ENCODE measurements around the gene COLEC12. TPM values are rescaled to one million over a fixed set of nuclear protein-coding genes. Genes with fewer than 3 reads are reported as not detected.

COLEC12 gene
- total RNA-seq, 1 experiment from 2014 or later = 0.03 TPM

DNA sequence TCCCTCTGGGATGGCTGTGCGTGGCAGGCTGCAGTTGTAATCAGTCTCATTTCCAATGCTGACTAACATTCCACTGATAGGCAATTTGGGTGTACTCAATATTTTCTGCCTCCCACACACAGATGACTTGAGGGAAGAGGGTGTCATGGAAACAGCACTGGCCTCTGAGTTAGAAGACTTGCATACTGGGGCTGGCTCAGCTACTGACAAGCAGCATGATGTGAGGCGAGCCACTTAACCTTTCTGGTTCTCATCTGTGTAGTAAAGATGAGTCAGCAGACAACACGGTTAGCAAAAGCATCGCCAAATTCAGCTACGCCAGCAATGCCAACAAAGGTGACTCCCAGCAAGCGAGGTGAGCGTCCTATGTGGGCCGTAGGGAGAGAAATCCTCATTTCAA lies 73.5 kb downstream of the COLEC12 start:
- Histone ChIP-seq H3K27me3 (ENCODE audit: control insufficient read depth, insufficient read depth, low read length) (no peaks in the 10 kb centered on the region), H3K9me3 (ENCODE audit: control insufficient read depth, insufficient read depth, low read depth, low read length) (no peaks in the 10 kb centered on the region), H3K4me3 (ENCODE audit: low read depth in 2 of 2, low read length in 2 of 2) (no peak overlapping the region), H3K27ac (ENCODE audit: low read length) (no peak overlapping the region), H3K4me1 (ENCODE audit: control insufficient read depth, insufficient read depth, low read length) (no peaks in the 10 kb centered on the region), H3K36me3 (ENCODE audit: control insufficient read depth, insufficient read depth, low read length) (no peaks in the 10 kb centered on the region)
- ChIA-PET POLR2A (no interaction called here), CTCF (no interaction called here)
- no TSS peak for BruUV-seq (replicated peaks)
- no peak for TF ChIP-seq TCF7L2 (IDR thresholded peaks at IDR 0.05; ENCODE audit: low read depth, low read length)
- TF ChIP-seq, protein P1, sequence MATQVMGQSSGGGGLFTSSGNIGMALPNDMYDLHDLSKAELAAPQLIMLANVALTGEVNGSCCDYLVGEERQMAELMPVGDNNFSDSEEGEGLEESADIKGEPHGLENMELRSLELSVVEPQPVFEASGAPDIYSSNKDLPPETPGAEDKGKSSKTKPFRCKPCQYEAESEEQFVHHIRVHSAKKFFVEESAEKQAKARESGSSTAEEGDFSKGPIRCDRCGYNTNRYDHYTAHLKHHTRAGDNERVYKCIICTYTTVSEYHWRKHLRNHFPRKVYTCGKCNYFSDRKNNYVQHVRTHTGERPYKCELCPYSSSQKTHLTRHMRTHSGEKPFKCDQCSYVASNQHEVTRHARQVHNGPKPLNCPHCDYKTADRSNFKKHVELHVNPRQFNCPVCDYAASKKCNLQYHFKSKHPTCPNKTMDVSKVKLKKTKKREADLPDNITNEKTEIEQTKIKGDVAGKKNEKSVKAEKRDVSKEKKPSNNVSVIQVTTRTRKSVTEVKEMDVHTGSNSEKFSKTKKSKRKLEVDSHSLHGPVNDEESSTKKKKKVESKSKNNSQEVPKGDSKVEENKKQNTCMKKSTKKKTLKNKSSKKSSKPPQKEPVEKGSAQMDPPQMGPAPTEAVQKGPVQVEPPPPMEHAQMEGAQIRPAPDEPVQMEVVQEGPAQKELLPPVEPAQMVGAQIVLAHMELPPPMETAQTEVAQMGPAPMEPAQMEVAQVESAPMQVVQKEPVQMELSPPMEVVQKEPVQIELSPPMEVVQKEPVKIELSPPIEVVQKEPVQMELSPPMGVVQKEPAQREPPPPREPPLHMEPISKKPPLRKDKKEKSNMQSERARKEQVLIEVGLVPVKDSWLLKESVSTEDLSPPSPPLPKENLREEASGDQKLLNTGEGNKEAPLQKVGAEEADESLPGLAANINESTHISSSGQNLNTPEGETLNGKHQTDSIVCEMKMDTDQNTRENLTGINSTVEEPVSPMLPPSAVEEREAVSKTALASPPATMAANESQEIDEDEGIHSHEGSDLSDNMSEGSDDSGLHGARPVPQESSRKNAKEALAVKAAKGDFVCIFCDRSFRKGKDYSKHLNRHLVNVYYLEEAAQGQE (IDR thresholded peaks at IDR 0.05; ENCODE audit: insufficient read depth in 1 of 2, low read depth in 2 of 2, low read length in 1 of 2) = no peak
- no peak for TF ChIP-seq SIN3A (IDR thresholded peaks at IDR 0.05; ENCODE audit: borderline replicate concordance, insufficient read depth, low read depth, low read length)
- TF ChIP-seq, protein P2, sequence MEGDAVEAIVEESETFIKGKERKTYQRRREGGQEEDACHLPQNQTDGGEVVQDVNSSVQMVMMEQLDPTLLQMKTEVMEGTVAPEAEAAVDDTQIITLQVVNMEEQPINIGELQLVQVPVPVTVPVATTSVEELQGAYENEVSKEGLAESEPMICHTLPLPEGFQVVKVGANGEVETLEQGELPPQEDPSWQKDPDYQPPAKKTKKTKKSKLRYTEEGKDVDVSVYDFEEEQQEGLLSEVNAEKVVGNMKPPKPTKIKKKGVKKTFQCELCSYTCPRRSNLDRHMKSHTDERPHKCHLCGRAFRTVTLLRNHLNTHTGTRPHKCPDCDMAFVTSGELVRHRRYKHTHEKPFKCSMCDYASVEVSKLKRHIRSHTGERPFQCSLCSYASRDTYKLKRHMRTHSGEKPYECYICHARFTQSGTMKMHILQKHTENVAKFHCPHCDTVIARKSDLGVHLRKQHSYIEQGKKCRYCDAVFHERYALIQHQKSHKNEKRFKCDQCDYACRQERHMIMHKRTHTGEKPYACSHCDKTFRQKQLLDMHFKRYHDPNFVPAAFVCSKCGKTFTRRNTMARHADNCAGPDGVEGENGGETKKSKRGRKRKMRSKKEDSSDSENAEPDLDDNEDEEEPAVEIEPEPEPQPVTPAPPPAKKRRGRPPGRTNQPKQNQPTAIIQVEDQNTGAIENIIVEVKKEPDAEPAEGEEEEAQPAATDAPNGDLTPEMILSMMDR (IDR thresholded peaks at IDR 0.05) = no peak
- TF ChIP-seq POLR2AphosphoS5 (IDR thresholded peaks at IDR 0.05; ENCODE audit: low read depth, low read length) = no peak
- no peak for DNase-seq (ENCODE audit: low read depth, low spot score)
- in situ Hi-C loops (cut with HindIII; ENCODE audit: low pct_unique_long_range_greater_than_20kb, low sequenced_read_pairs) = no loop called here
- intact Hi-C loops (cut with micrococcal nuclease; ENCODE audit: unreplicated experiment) = no loop called here
- no peak for ATAC-seq

DNA sequence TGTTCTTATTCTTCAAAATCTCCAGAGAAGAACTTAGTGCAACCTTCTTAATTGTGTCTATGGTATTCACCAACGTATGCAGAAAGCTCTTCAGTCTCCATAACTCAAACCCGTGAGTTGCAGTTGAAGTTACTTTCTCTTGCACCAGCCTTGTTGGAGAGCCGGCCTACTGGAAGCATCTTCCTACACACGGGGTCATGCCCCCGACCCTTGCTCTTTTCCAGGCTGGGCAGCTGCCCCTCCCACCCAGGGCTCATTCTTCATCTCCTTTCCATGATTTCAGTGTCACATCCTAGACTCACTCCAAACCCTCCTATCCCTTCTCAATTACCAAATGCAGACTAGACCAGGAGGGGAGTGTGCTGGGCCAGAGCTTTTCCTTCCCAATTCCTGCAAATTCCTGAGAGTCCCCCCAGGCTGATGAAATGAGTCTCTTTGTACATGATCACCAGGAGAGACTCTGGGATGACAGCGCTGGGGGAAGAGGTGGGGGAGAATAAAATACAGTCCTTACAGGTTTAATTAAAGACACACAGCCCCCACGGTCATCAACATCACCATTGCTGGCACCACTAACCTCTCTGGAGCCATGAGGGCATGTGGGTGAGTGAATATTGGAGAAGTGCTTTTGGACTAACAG lies 75.3 kb downstream of the COLEC12 start:
- in situ Hi-C loops (cut with HindIII; ENCODE audit: low pct_unique_long_range_greater_than_20kb, low sequenced_read_pairs) (no loop called here), intact Hi-C loops (cut with micrococcal nuclease; ENCODE audit: unreplicated experiment) (no loop called here)
- ChIA-PET POLR2A (no interaction called here), CTCF (no interaction called here)
- ATAC-seq (no peak), DNase-seq (ENCODE audit: low read depth, low spot score) (no peak)
- no TSS peak for BruUV-seq (replicated peaks)
- no peaks in the 10 kb centered on the region for H3K4me1 ChIP-seq (ENCODE audit: control insufficient read depth, insufficient read depth, low read length)
- H3K36me3 ChIP-seq (ENCODE audit: control insufficient read depth, insufficient read depth, low read length) = no peaks in the 10 kb centered on the region
- H3K4me3 ChIP-seq (ENCODE audit: low read depth in 2 of 2, low read length in 2 of 2) = no peak overlapping the region
- H3K27me3 ChIP-seq (ENCODE audit: control insufficient read depth, insufficient read depth, low read length) = no peaks in the 10 kb centered on the region
- H3K9me3 ChIP-seq (ENCODE audit: control insufficient read depth, insufficient read depth, low read depth, low read length) = no peaks in the 10 kb centered on the region
- H3K27ac ChIP-seq (ENCODE audit: low read length) = no peak overlapping the region
- TF ChIP-seq POLR2AphosphoS5 (IDR thresholded peaks at IDR 0.05; ENCODE audit: low read depth, low read length) (no peak), SIN3A (IDR thresholded peaks at IDR 0.05; ENCODE audit: borderline replicate concordance, insufficient read depth, low read depth, low read length) (no peak), TCF7L2 (IDR thresholded peaks at IDR 0.05; ENCODE audit: low read depth, low read length) (no peak)
- TF ChIP-seq, protein P2 (IDR thresholded peaks at IDR 0.05) = no peak
- TF ChIP-seq, protein P1 (IDR thresholded peaks at IDR 0.05; ENCODE audit: insufficient read depth in 1 of 2, low read depth in 2 of 2, low read length in 1 of 2) = no peak

Data from Panc1 (cell line).